ENCODE data around the gene EIF3I. TPM values are rescaled to one million over a fixed set of nuclear protein-coding genes. Genes with fewer than 3 reads are reported as not detected.
A peak's percentile ranks its signal among the peaks of the same experiment; 100 is the strongest.

The EIF3I gene
- total RNA-seq, result 265 and 275 TPM in 2 replicates

DNA sequence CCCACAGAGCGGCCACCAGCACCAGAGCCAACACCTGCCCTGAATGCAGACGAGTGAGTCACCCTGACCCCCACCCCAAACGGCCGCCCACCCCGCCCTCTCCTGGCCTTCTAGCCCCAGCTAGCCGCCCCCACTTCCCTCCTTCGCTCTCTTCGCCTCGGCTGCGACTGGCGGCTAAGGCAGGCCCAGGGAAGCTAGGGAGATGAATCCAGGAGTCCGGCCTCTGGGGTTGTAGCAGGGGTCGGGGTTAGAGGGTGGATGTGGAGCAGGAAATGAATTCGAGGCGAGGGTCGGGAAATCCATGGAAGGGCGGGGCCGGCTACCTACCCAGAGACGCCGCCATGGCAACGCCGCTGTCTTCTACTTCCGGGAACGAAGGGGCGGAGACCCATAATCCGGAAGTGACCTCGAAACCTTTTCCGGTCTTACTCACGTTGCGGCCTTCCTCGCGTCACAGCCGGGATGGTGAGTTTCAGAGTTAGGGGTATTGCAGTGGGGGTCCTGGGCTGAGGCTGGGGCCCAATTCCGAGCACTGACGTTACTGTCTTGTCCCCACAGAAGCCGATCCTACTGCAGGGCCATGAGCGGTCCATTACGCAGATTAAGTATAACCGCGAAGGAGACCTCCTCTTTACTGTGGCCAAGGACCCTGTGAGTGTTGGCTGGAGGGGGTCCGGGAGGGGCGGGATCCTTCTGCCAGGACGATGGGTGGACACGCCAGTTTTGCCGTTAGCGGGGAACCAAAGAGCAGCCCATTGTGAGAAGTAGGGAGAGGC is at the start of gene EIF3I, which contains the start of gene TMEM234:
Gene EIF3I, plus strand, starts transcription at position 428 of the 776 bp plus-strand sequence. Its CDS starts 35 bp downstream, at position 463.
Gene TMEM234, minus strand, starts transcription at position 374 of the 776 bp plus-strand sequence. Its CDS starts 31 bp downstream, at position 343.
- DNase-seq (ENCODE audit: low read depth), result no peak
- Histone ChIP-seq H3K27me3 (ENCODE audit: control insufficient read depth, insufficient read depth, low read length) (no peaks in the 10 kb centered on the region), H3K36me3 (ENCODE audit: control insufficient read depth, insufficient read depth, low read length) (peaks cover 1% of the 10 kb centered on the region), H3K4me3 (ENCODE audit: low read depth, low read length) (peak within 1 kb of the TSS; percentile 93)
- TF ChIP-seq, protein P1, sequence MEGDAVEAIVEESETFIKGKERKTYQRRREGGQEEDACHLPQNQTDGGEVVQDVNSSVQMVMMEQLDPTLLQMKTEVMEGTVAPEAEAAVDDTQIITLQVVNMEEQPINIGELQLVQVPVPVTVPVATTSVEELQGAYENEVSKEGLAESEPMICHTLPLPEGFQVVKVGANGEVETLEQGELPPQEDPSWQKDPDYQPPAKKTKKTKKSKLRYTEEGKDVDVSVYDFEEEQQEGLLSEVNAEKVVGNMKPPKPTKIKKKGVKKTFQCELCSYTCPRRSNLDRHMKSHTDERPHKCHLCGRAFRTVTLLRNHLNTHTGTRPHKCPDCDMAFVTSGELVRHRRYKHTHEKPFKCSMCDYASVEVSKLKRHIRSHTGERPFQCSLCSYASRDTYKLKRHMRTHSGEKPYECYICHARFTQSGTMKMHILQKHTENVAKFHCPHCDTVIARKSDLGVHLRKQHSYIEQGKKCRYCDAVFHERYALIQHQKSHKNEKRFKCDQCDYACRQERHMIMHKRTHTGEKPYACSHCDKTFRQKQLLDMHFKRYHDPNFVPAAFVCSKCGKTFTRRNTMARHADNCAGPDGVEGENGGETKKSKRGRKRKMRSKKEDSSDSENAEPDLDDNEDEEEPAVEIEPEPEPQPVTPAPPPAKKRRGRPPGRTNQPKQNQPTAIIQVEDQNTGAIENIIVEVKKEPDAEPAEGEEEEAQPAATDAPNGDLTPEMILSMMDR (IDR thresholded peaks at IDR 0.05; ENCODE audit: insufficient read depth, low read length, poor library complexity, severe bottlenecking), result no peak

GRCh38 chr1:32172621-32173245 is 49.5 kb upstream of the EIF3I start:
- TF ChIP-seq, protein P1 (IDR thresholded peaks at IDR 0.05; ENCODE audit: insufficient read depth, low read length, poor library complexity, severe bottlenecking), result no peak
- Histone ChIP-seq H3K36me3 (ENCODE audit: control insufficient read depth, insufficient read depth, low read length) (peaks cover 2% of the 10 kb centered on the region), H3K27me3 (ENCODE audit: control insufficient read depth, insufficient read depth, low read length) (no peaks in the 10 kb centered on the region), H3K4me3 (ENCODE audit: low read depth, low read length) (no peak overlapping the region)
- DNase-seq (ENCODE audit: low read depth), result no peak

GRCh38 chr1:32178380-32179192 is 43.6 kb upstream of the EIF3I start:
- Histone ChIP-seq H3K4me3 (ENCODE audit: low read depth, low read length) (no peak overlapping the region), H3K27me3 (ENCODE audit: control insufficient read depth, insufficient read depth, low read length) (no peaks in the 10 kb centered on the region), H3K36me3 (ENCODE audit: control insufficient read depth, insufficient read depth, low read length) (no peaks in the 10 kb centered on the region)
- DNase-seq (ENCODE audit: low read depth), result no peak
- TF ChIP-seq, protein P1 (IDR thresholded peaks at IDR 0.05; ENCODE audit: insufficient read depth, low read length, poor library complexity, severe bottlenecking), result no peak

GRCh38 chr1:32179193-32179442 is 43.1 kb upstream of the EIF3I start:
- Histone ChIP-seq H3K36me3 (ENCODE audit: control insufficient read depth, insufficient read depth, low read length) (no peaks in the 10 kb centered on the region), H3K4me3 (ENCODE audit: low read depth, low read length) (peak overlapping the region; percentile 59), H3K27me3 (ENCODE audit: control insufficient read depth, insufficient read depth, low read length) (no peaks in the 10 kb centered on the region)
- DNase-seq (ENCODE audit: low read depth), result no peak
- TF ChIP-seq, protein P1 (IDR thresholded peaks at IDR 0.05; ENCODE audit: insufficient read depth, low read length, poor library complexity, severe bottlenecking), result no peak

GRCh38 chr1:32179443-32180185 is 42.6 kb upstream of the EIF3I start, which contains the start of gene TXLNA:
TSS of gene TXLNA (plus strand) at chr1:32179675. CDS start at chr1:32180346, 671 bp downstream.
- peak within 1 kb of the TSS; percentile 59 for H3K4me3 ChIP-seq (ENCODE audit: low read depth, low read length)
- DNase-seq (ENCODE audit: low read depth), result no peak
- TF ChIP-seq, protein P1 (IDR thresholded peaks at IDR 0.05; ENCODE audit: insufficient read depth, low read length, poor library complexity, severe bottlenecking), result no peak
- no peaks in the 10 kb centered on the region for H3K27me3 ChIP-seq (ENCODE audit: control insufficient read depth, insufficient read depth, low read length)
- H3K36me3 ChIP-seq (ENCODE audit: control insufficient read depth, insufficient read depth, low read length), result no peaks in the 10 kb centered on the region
